Measurements from ENCODE around the gene DNER. TPM values are rescaled to one million over a fixed set of nuclear protein-coding genes. Genes with fewer than 3 reads are reported as not detected.

DNER gene
- total and polyA plus RNA-seq, 10 of the 15 experiments (the other 5 are each of a cell fraction or from before 2014, with no cell fraction given), result 0.04 to 0.08 (median 0.07) TPM; not detected in 7

DNA sequence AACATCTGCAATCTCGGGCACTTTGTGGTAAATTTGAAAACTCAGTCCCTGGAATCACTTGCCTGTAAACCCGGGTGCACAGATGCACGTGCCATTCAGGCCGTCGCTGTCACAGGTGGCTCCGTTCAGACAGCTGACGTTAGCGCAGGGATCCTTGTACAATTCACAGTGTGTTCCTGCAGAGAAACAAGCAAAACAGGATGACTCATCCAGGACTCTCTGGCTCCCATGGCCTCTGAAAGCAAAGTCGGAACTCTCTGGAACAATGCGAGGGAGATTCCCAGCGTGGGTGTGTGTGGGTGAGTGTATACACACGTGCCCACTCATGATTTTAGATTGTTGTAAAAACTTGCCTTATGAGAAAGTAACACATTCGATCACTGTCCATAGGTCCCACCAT, 307.2 kb downstream of the DNER start (continued):
- TF ChIP-seq, protein P1, sequence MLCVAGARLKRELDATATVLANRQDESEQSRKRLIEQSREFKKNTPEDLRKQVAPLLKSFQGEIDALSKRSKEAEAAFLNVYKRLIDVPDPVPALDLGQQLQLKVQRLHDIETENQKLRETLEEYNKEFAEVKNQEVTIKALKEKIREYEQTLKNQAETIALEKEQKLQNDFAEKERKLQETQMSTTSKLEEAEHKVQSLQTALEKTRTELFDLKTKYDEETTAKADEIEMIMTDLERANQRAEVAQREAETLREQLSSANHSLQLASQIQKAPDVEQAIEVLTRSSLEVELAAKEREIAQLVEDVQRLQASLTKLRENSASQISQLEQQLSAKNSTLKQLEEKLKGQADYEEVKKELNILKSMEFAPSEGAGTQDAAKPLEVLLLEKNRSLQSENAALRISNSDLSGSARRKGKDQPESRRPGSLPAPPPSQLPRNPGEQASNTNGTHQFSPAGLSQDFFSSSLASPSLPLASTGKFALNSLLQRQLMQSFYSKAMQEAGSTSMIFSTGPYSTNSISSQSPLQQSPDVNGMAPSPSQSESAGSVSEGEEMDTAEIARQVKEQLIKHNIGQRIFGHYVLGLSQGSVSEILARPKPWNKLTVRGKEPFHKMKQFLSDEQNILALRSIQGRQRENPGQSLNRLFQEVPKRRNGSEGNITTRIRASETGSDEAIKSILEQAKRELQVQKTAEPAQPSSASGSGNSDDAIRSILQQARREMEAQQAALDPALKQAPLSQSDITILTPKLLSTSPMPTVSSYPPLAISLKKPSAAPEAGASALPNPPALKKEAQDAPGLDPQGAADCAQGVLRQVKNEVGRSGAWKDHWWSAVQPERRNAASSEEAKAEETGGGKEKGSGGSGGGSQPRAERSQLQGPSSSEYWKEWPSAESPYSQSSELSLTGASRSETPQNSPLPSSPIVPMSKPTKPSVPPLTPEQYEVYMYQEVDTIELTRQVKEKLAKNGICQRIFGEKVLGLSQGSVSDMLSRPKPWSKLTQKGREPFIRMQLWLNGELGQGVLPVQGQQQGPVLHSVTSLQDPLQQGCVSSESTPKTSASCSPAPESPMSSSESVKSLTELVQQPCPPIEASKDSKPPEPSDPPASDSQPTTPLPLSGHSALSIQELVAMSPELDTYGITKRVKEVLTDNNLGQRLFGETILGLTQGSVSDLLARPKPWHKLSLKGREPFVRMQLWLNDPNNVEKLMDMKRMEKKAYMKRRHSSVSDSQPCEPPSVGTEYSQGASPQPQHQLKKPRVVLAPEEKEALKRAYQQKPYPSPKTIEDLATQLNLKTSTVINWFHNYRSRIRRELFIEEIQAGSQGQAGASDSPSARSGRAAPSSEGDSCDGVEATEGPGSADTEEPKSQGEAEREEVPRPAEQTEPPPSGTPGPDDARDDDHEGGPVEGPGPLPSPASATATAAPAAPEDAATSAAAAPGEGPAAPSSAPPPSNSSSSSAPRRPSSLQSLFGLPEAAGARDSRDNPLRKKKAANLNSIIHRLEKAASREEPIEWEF (IDR thresholded peaks at IDR 0.05; ENCODE audit: insufficient replicate concordance, low read depth, low read length), result no peak

DNA sequence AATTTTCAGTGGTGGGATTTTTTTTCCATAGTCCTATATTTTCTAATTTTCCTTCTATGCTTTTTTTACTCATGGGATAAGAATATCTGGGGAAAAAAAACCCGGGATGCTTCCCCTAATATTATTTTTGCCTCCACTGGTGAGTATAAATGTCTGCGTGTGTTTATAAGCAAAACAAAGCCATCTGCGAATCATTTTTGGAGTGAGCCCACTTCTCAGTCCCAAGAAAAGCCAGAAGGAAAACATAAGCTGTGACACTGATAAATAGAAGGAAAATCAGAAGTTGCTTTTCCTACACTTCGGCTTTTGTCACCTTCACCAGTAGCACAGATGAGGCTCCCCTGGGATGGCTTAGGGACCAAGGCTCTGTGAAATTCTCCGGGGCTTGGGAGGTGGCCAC, 308.6 kb downstream of the DNER start:
- POLR2A ChIA-PET, result no interaction called here
- no peak for DNase-seq (ENCODE audit: low read depth, low spot score)
- Histone ChIP-seq H3K79me2 (ENCODE audit: control insufficient read depth, insufficient read depth, low read length) (no peaks in the 10 kb centered on the region), H3K36me3 (ENCODE audit: control insufficient read depth in 2 of 2, insufficient read depth in 2 of 2, low read length in 1 of 2) (no peaks in the 10 kb centered on the region), H2AFZ (ENCODE audit: control insufficient read depth, low read depth, low read length) (no peak overlapping the region), H3K27ac (ENCODE audit: control insufficient read depth, insufficient read depth) (no peak overlapping the region), H3K4me1 (ENCODE audit: control insufficient read depth, insufficient read depth, low read length) (no peaks in the 10 kb centered on the region), H3K27me3 (replicated peaks in 1 of 2; ENCODE audit: control insufficient read depth in 2 of 2, insufficient read depth in 2 of 2, low read length in 1 of 2) (peaks cover 0 to 2% of the 10 kb centered on the region in 2 experiments; a peak in 1 of 4 replicates), H3K9ac (ENCODE audit: control insufficient read depth, insufficient read depth, low read length) (no peak overlapping the region), H3K4me2 (ENCODE audit: control insufficient read depth, insufficient read depth) (no peak overlapping the region), H3K4me3 (no peak overlapping the region), H3K9me3 (replicated peaks; ENCODE audit: control insufficient read depth, insufficient read depth, low read length) (no peaks in the 10 kb centered on the region), H4K20me1 (ENCODE audit: control insufficient read depth, insufficient read depth) (no peaks in the 10 kb centered on the region)
- 8% methylated on average over 5 of the region's 5 CpGs for WGBS (ENCODE audit: insufficient coverage, insufficient replicate concordance, low lambda C conversion rate, missing lambda C conversion rate)
- FAIRE-seq, result no peak
- ATAC-seq, result no peak
- RAD21 ChIA-PET (ENCODE audit: unreplicated experiment), result no interaction called here
- in situ Hi-C loops (cut with MboI) (no loop called here), intact Hi-C loops (cut with micrococcal nuclease; ENCODE audit: unreplicated experiment) (no loop called here)
- SMC1A ChIA-PET (ENCODE audit: uncharacterized antibody, unreplicated experiment), result no interaction called here
- no TSS peak for BruUV-seq (replicated peaks)
- CTCF ChIA-PET, result no interaction called here
- TF ChIP-seq, protein P2, sequence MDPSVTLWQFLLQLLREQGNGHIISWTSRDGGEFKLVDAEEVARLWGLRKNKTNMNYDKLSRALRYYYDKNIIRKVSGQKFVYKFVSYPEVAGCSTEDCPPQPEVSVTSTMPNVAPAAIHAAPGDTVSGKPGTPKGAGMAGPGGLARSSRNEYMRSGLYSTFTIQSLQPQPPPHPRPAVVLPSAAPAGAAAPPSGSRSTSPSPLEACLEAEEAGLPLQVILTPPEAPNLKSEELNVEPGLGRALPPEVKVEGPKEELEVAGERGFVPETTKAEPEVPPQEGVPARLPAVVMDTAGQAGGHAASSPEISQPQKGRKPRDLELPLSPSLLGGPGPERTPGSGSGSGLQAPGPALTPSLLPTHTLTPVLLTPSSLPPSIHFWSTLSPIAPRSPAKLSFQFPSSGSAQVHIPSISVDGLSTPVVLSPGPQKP (IDR thresholded peaks at IDR 0.05; ENCODE audit: low read depth, low read length), result no peak
- no peak for TF ChIP-seq NKRF (conservative IDR thresholded peaks at IDR 0.05)
- no peak for TF ChIP-seq GATAD2B (conservative IDR thresholded peaks at IDR 0.05; ENCODE audit: low read depth)
- TF ChIP-seq RFX5 (IDR thresholded peaks at IDR 0.05; ENCODE audit: low read depth, low read length), result no peak
- TF ChIP-seq NFIC (IDR thresholded peaks at IDR 0.05; ENCODE audit: low read depth, low read length), result no peak
- no peak for TF ChIP-seq ZBTB40 (IDR thresholded peaks at IDR 0.05; ENCODE audit: borderline replicate concordance)
- no peak for TF ChIP-seq MTA2 (IDR thresholded peaks at IDR 0.05; ENCODE audit: low read depth)
- TF ChIP-seq WRNIP1 (IDR thresholded peaks at IDR 0.05; ENCODE audit: borderline replicate concordance, low read depth, low read length), result no peak
- TF ChIP-seq ATF7 (IDR thresholded peaks at IDR 0.05; ENCODE audit: low read depth), result no peak
